ENCODE measurements around the gene C1QTNF8.

Gene C1QTNF8

GRCh38 chr16:1099189-1100083 lies 3.4 kb upstream of the C1QTNF8 start:
- no peak for TF ChIP-seq EZH2phosphoT487 (IDR thresholded peaks at IDR 0.05; ENCODE audit: low read depth)
- no peak for TF ChIP-seq CTCF (IDR thresholded peaks at IDR 0.05; ENCODE audit: low read depth, low read length)

GRCh38 chr16:1098266-1098991 lies 2.4 kb upstream of the C1QTNF8 start:
- Histone ChIP-seq H3K27ac (ENCODE audit: low read length) (no peak overlapping the region), H3K9me3 (ENCODE audit: insufficient read depth, low read length) (no peaks in the 10 kb centered on the region), H3K79me2 (ENCODE audit: low read length) (no peaks in the 10 kb centered on the region), H2AFZ (ENCODE audit: low read depth, low read length) (no peak overlapping the region), H3K36me3 (replicated peaks; ENCODE audit: low read depth, low read length) (no peaks in the 10 kb centered on the region), H3K9ac (ENCODE audit: low read length) (no peak overlapping the region), H3K4me2 (ENCODE audit: low read length) (no peak overlapping the region), H4K20me1 (ENCODE audit: insufficient read depth, low read length) (no peaks in the 10 kb centered on the region), H3K4me1 (ENCODE audit: low read length) (no peaks in the 10 kb centered on the region), H3K4me3 (ENCODE audit: low read length) (no peak overlapping the region), H3K27me3 (ENCODE audit: low read depth, low read length) (no peaks in the 10 kb centered on the region)
- TF ChIP-seq CTCF (IDR thresholded peaks at IDR 0.05; ENCODE audit: low read depth, low read length): no peak

More at GRCh38 chr16:1099189-1100083, 3.4 kb upstream of the C1QTNF8 start:
- Histone ChIP-seq H3K4me3 (ENCODE audit: low read length) (no peak overlapping the region), H3K9ac (ENCODE audit: low read length) (no peak overlapping the region), H3K27me3 (ENCODE audit: low read depth, low read length) (peaks cover 6% of the 10 kb centered on the region; the same call in 1 of the 2 replicates), H3K9me3 (ENCODE audit: insufficient read depth, low read length) (no peaks in the 10 kb centered on the region), H3K4me1 (ENCODE audit: low read length) (no peaks in the 10 kb centered on the region), H4K20me1 (ENCODE audit: insufficient read depth, low read length) (no peaks in the 10 kb centered on the region), H3K79me2 (ENCODE audit: low read length) (no peaks in the 10 kb centered on the region), H2AFZ (ENCODE audit: low read depth, low read length) (no peak overlapping the region), H3K27ac (ENCODE audit: low read length) (no peak overlapping the region), H3K36me3 (replicated peaks; ENCODE audit: low read depth, low read length) (no peaks in the 10 kb centered on the region), H3K4me2 (ENCODE audit: low read length) (no peak overlapping the region)

GRCh38 chr16:1097800-1098199 lies 1.8 kb upstream of the C1QTNF8 start:
- Histone ChIP-seq H3K27me3 (ENCODE audit: low read depth, low read length) (no peaks in the 10 kb centered on the region), H4K20me1 (ENCODE audit: insufficient read depth, low read length) (no peaks in the 10 kb centered on the region), H3K9ac (ENCODE audit: low read length) (no peak overlapping the region), H3K4me3 (ENCODE audit: low read length) (no peak overlapping the region), H3K9me3 (ENCODE audit: insufficient read depth, low read length) (no peaks in the 10 kb centered on the region), H3K4me1 (ENCODE audit: low read length) (no peaks in the 10 kb centered on the region), H2AFZ (ENCODE audit: low read depth, low read length) (no peak overlapping the region), H3K36me3 (replicated peaks; ENCODE audit: low read depth, low read length) (no peaks in the 10 kb centered on the region), H3K4me2 (ENCODE audit: low read length) (no peak overlapping the region), H3K79me2 (ENCODE audit: low read length) (no peaks in the 10 kb centered on the region), H3K27ac (ENCODE audit: low read length) (no peak overlapping the region)
- TF ChIP-seq CTCF (IDR thresholded peaks at IDR 0.05; ENCODE audit: low read depth, low read length) (no peak), EZH2phosphoT487 (IDR thresholded peaks at IDR 0.05; ENCODE audit: low read depth) (no peak)

- Histone ChIP-seq H3K4me2 (ENCODE audit: low read length) (no peak overlapping the region), H3K27me3 (ENCODE audit: low read depth, low read length) (no peaks in the 10 kb centered on the region), H3K9me3 (ENCODE audit: insufficient read depth, low read length) (no peaks in the 10 kb centered on the region), H4K20me1 (ENCODE audit: insufficient read depth, low read length) (no peaks in the 10 kb centered on the region), H3K4me3 (ENCODE audit: low read length) (no peak overlapping the region), H2AFZ (ENCODE audit: low read depth, low read length) (no peak overlapping the region), H3K79me2 (ENCODE audit: low read length) (no peaks in the 10 kb centered on the region), H3K27ac (ENCODE audit: low read length) (no peak overlapping the region), H3K9ac (ENCODE audit: low read length) (no peak overlapping the region), H3K4me1 (ENCODE audit: low read length) (no peaks in the 10 kb centered on the region), H3K36me3 (replicated peaks; ENCODE audit: low read depth, low read length) (no peaks in the 10 kb centered on the region)
- TF ChIP-seq EZH2phosphoT487 (IDR thresholded peaks at IDR 0.05; ENCODE audit: low read depth) (no peak), CTCF (IDR thresholded peaks at IDR 0.05; ENCODE audit: low read depth, low read length) (no peak)
Measured at GRCh38 chr16:1097156-1097555, 1.1 kb upstream of the C1QTNF8 start.

Measured in OCI-LY3 (cell line).